Mesothelial cell of epicardium (in vitro differentiated cells): ENCODE results near the gene MAP4K5. TPM values are rescaled to one million over a fixed set of nuclear protein-coding genes. Genes with fewer than 3 reads are reported as not detected.

Experiments
- DNase-seq, 2 experiments: peaks; one replicate each; pipeline ENCODE4 v3.0.0; 2021; ENCODE audit warnings: low spot score in 2 of 2; ENCODE audit not compliant: unreplicated experiment in 2 of 2
- H3K27ac Mint-ChIP-seq: 2 replicates; pipeline ENCODE4 v1.8.0; 2021; ENCODE audit warnings: mixed read lengths
- H3K27me3 Mint-ChIP-seq: 2 replicates; pipeline ENCODE4 v1.8.0; 2021; ENCODE audit warnings: low read depth, mixed read lengths
- H3K36me3 Mint-ChIP-seq: 2 replicates; pipeline ENCODE4 v1.8.0; 2021; ENCODE audit warnings: mixed read lengths
- H3K4me1 Mint-ChIP-seq: 2 replicates; pipeline ENCODE4 v1.8.0; 2021; ENCODE audit warnings: mixed read lengths
- H3K4me3 Mint-ChIP-seq: 2 replicates; pipeline ENCODE4 v1.8.0; 2021; ENCODE audit warnings: mild to moderate bottlenecking, moderate library complexity, mixed read lengths
- H3K9me3 Mint-ChIP-seq: 2 replicates; pipeline ENCODE4 v1.8.0; 2021; ENCODE audit warnings: mixed read lengths
- CTCF ChIP-seq: fragments of 200-600 bp; sonication (generic); IDR thresholded peaks from one replicate; pipeline ENCODE4 v1.5.0; 2021; ENCODE audit warnings: antibody characterized with exemption; ENCODE audit not compliant: unreplicated experiment
- total RNA-seq: library from RNA; stranded (reverse); gene quantifications from 3 replicates; pipeline ENCODE4 v1.2.1, GENCODE V29; 2021

Gene MAP4K5
- total RNA-seq, 1 donor from 2014 or later = 95.4 TPM

GRCh38 chr14:50421499-50421898 lies 110.9 kb downstream of the MAP4K5 start:
- Mint-ChIP-seq H3K4me1 (peaks cover 3% of the 10 kb centered on the region), H3K27ac (no peak overlapping the region), H3K9me3 (peaks cover 12% of the 10 kb centered on the region), H3K4me3 (no peak overlapping the region), H3K27me3 (no peaks in the 10 kb centered on the region), H3K36me3 (peaks cover 48% of the 10 kb centered on the region)
- no peak for TF ChIP-seq CTCF
- DNase-seq = no peak

DNA sequence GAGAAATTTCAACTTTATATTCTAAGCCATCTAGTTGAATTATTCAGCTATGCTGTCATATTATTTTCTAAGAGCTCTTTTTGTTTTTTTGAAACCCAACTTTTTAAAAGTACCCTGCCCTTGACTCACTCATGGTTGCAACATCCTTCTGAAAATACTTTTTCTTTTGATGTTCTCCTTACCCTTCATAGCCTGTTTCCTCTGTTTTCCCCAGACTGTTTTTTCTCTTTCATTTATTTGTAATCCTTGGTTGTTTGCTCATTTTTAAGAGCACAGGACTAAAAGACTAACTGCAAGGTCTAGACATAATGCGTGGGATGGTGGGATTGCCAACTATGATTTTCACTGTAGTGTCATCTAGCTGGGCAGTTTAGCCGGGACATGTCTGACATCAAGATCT lies 114.5 kb downstream of the MAP4K5 start:
- Mint-ChIP-seq H3K4me3 (no peak overlapping the region), H3K36me3 (peaks cover 68% of the 10 kb centered on the region), H3K27ac (no peak overlapping the region), H3K27me3 (no peaks in the 10 kb centered on the region), H3K9me3 (peaks cover 33% of the 10 kb centered on the region), H3K4me1 (no peaks in the 10 kb centered on the region)
- DNase-seq = no peak
- TF ChIP-seq CTCF = no peak

DNA sequence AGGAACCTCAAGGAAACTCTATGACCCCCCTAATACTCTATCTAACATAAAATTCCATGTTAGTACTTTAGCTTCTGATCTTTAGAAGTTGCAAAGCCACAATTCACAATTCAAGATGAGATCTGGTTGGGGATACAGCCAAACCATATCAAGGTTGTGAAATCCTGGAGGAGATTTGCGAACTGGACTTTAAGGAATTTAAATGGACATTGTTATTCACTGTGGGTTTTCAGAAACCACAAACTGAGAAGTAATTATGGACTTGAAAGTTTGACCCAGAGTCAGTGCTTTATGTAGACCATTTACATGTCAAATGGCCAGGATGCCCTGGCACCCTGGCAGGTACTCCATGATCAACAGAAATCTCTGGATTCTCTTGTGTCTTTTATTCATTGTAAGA lies 121.4 kb downstream of the MAP4K5 start:
- TF ChIP-seq CTCF = no peak
- no peak for DNase-seq
- Mint-ChIP-seq H3K4me3 (no peak overlapping the region), H3K9me3 (peaks cover 64% of the 10 kb centered on the region), H3K4me1 (no peaks in the 10 kb centered on the region), H3K27ac (no peak overlapping the region), H3K27me3 (no peaks in the 10 kb centered on the region), H3K36me3 (peaks cover 48% of the 10 kb centered on the region)

DNA sequence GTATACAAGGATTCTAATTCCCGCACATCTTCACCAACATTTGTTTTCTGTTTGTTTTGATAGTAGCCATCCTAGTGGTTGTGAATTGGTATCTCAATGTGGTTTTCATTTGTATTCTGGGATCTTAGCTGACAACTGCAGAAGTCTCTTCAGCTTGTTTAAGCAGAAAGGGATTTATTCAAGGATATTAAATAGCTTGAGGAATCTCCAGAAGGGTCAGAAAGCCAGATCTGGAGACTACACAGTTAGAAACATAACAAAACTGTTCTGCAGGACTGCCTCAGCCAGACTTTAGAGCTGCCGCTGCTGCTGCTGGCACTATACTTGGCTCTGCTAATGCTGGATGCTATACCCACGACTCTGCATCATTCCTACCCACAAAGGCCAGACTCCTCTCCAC lies 122.3 kb downstream of the MAP4K5 start:
- H3K9me3 Mint-ChIP-seq = peaks cover 70% of the 10 kb centered on the region
- no peak overlapping the region for H3K4me3 Mint-ChIP-seq
- H3K27me3 Mint-ChIP-seq = no peaks in the 10 kb centered on the region
- TF ChIP-seq CTCF = no peak
- H3K27ac Mint-ChIP-seq = no peak overlapping the region
- H3K4me1 Mint-ChIP-seq = no peaks in the 10 kb centered on the region
- no peak for DNase-seq
- peaks cover 47% of the 10 kb centered on the region for H3K36me3 Mint-ChIP-seq

DNA sequence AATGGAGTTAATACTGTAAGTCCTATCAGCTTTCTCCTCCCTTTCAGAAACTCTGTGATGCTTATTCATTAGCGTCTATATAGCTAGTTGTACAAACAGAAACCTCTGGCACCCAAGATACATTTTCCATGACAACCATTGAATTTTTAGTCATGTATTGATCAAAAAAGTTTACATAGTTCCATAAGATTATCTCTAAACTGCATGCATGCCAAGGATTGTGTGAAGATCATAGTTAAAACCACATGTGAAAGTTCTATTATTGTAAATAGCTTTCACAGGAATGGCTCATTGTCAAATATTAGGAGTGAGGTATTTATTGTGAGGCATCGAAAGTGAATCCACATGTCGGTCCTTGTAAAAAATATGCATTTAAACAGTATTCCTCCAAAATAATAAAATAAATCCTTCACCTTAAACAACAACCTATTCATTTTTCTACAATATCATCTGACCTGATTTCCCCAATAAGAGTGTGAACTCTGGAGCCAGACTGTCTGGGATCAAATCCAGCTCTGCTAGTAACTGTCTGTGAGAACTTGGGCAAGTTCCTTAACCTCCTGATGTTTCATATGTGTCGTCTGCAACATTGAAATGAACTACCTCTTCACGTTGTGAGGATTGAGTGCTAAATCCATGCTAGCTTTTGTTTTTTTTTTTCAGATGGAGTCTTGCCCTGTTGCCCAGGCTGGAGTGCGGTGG lies 125.1 kb downstream of the MAP4K5 start:
- Mint-ChIP-seq H3K4me1 (no peaks in the 10 kb centered on the region), H3K9me3 (peaks cover 52% of the 10 kb centered on the region), H3K27me3 (no peaks in the 10 kb centered on the region), H3K27ac (no peak overlapping the region), H3K4me3 (no peak overlapping the region), H3K36me3 (peaks cover 29% of the 10 kb centered on the region)
- DNase-seq = no peak
- TF ChIP-seq CTCF = no peak
